MM.1S (cell line): Measurements from ENCODE around the gene IL22RA1.

Experiments
- DNase-seq: peaks from one replicate; pipeline ENCODE4 v3.0.0-alpha.2; 2015
- H2AFZ ChIP-seq: fragments of 300-600 bp; sonication (generic); 2 replicates; pipeline ENCODE4 v1.6.0; 2016; ENCODE audit warnings: antibody characterized with exemption, low read length
- H3F3A ChIP-seq: fragments of 300-600 bp; sonication (generic); 2 replicates; pipeline ENCODE4 v1.6.1; 2016; ENCODE audit warnings: mild to moderate bottlenecking, antibody characterized with exemption, low read length, moderate library complexity, mixed read lengths; ENCODE audit not compliant: insufficient read depth
- H3K27ac ChIP-seq: fragments of 300-600 bp; sonication (generic); 2 replicates; pipeline ENCODE4 v1.5.1; 2016; ENCODE audit warnings: mild to moderate bottlenecking, low read length
- H3K27me3 ChIP-seq: fragments of 300-600 bp; sonication (generic); replicated peaks from 2 replicates; pipeline ENCODE4 v1.6.0; 2016; ENCODE audit warnings: low read length; ENCODE audit not compliant: insufficient read depth
- H3K36me3 ChIP-seq: fragments of 300-600 bp; sonication (generic); replicated peaks from 2 replicates; pipeline ENCODE4 v1.6.1; 2016; ENCODE audit warnings: mild to moderate bottlenecking, low read length, mixed read lengths; ENCODE audit not compliant: insufficient read depth
- H3K4me1 ChIP-seq: fragments of 300-600 bp; sonication (generic); 2 replicates; pipeline ENCODE4 v1.6.1; 2016; ENCODE audit warnings: low read length, mixed read lengths
- H3K4me2 ChIP-seq: fragments of 300-600 bp; sonication (generic); 2 replicates; pipeline ENCODE4 v1.6.0; 2016; ENCODE audit warnings: low read depth, low read length
- H3K4me3 ChIP-seq: fragments of 300-600 bp; sonication (generic); 2 replicates; pipeline ENCODE4 v1.5.1; 2016; ENCODE audit warnings: low read length, mixed read lengths
- H3K79me2 ChIP-seq: fragments of 300-600 bp; sonication (generic); 2 replicates; pipeline ENCODE4 v1.6.1; 2016; ENCODE audit warnings: mixed run types, low read length, mixed read lengths
- H3K9ac ChIP-seq: fragments of 300-600 bp; sonication (generic); 2 replicates; pipeline ENCODE4 v1.6.1; 2016; ENCODE audit warnings: low read length, mixed read lengths
- H3K9me2 ChIP-seq: fragments of 300-600 bp; sonication (generic); replicated peaks from 2 replicates; pipeline ENCODE4 v1.6.1; 2016; ENCODE audit warnings: mild to moderate bottlenecking, low read length, mixed read lengths; ENCODE audit not compliant: insufficient read depth
- H3K9me3 ChIP-seq: fragments of 300-600 bp; sonication (generic); replicated peaks from 2 replicates; pipeline ENCODE4 v1.6.1; 2016; ENCODE audit warnings: mild to moderate bottlenecking, low read length, mixed read lengths; ENCODE audit not compliant: insufficient read depth
- H4K20me1 ChIP-seq: fragments of 300-600 bp; sonication (generic); 2 replicates; pipeline ENCODE4 v1.6.1; 2016; ENCODE audit warnings: mild to moderate bottlenecking, low read length, moderate library complexity, mixed read lengths; ENCODE audit not compliant: insufficient read depth
- CTCF ChIP-seq: fragments of 300-600 bp; sonication (generic); IDR thresholded peaks from 2 replicates; pipeline ENCODE4 v1.5.1; 2016; ENCODE audit warnings: antibody characterized with exemption, low read length, mixed read lengths
- EZH2 ChIP-seq: fragments of 300-600 bp; sonication (generic); optimal IDR thresholded peaks from 2 replicates; pipeline ENCODE3; 2017; ENCODE audit warnings: low read depth, mild to moderate bottlenecking, antibody characterized with exemption, low read length, mixed read lengths
- EZH2phosphoT487 ChIP-seq: fragments of 300-600 bp; sonication (generic); IDR thresholded peaks from 2 replicates; pipeline ENCODE4 v1.6.1; 2018; ENCODE audit warnings: antibody characterized with exemption, low read length

Gene IL22RA1

GRCh38 chr1:24096009-24096738 is 46.8 kb downstream of the IL22RA1 start:
- no peak overlapping the region for H3K4me2 ChIP-seq
- H3K4me1 ChIP-seq: no peaks in the 10 kb centered on the region
- H3F3A ChIP-seq: no peaks in the 10 kb centered on the region
- no peak overlapping the region for H3K27ac ChIP-seq
- DNase-seq: no peak
- no peaks in the 10 kb centered on the region for H3K9me2 ChIP-seq
- no peak overlapping the region for H2AFZ ChIP-seq
- H3K79me2 ChIP-seq: no peaks in the 10 kb centered on the region
- H4K20me1 ChIP-seq: no peaks in the 10 kb centered on the region
- no peak overlapping the region for H3K9ac ChIP-seq
- H3K9me3 ChIP-seq: no peaks in the 10 kb centered on the region
- no peak overlapping the region for H3K4me3 ChIP-seq
- no peak for TF ChIP-seq EZH2
- TF ChIP-seq CTCF: no peak
- TF ChIP-seq EZH2phosphoT487: no peak
- H3K36me3 ChIP-seq: no peaks in the 10 kb centered on the region
- no peaks in the 10 kb centered on the region for H3K27me3 ChIP-seq

GRCh38 chr1:24095140-24095859 is 47.6 kb downstream of the IL22RA1 start:
- Histone ChIP-seq H3K9me2 (no peaks in the 10 kb centered on the region), H3F3A (no peaks in the 10 kb centered on the region), H3K4me1 (no peaks in the 10 kb centered on the region), H3K79me2 (no peaks in the 10 kb centered on the region), H4K20me1 (no peaks in the 10 kb centered on the region), H2AFZ (no peak overlapping the region), H3K27me3 (no peaks in the 10 kb centered on the region), H3K4me3 (no peak overlapping the region), H3K4me2 (no peak overlapping the region), H3K36me3 (no peaks in the 10 kb centered on the region), H3K9ac (no peak overlapping the region), H3K9me3 (no peaks in the 10 kb centered on the region), H3K27ac (no peak overlapping the region)
- TF ChIP-seq CTCF (no peak), EZH2 (no peak), EZH2phosphoT487 (no peak)
- DNase-seq: no peak

DNA sequence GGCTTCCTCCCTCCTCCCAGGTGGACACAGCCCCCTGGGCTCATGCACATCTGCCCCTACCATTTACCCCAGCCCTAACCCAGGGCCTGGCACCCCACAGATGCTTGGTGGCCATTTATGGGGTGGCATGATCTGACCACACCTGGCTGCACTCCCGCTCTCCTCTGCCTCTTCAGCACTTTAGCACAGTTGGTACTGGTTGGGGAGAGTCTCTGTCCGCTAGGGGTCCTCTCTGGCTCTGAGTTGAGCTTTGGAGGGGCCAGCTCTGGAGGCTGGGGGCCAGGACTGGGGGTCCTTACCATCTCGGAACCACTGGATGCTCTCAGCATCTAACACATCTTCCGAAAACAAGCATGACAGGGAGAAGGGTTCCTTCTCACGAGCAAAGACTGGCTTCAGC is 48.4 kb downstream of the IL22RA1 start:
- Histone ChIP-seq H3K9ac (no peak overlapping the region), H3K27me3 (no peaks in the 10 kb centered on the region), H3K9me3 (no peaks in the 10 kb centered on the region), H3F3A (no peaks in the 10 kb centered on the region), H4K20me1 (no peaks in the 10 kb centered on the region), H2AFZ (no peak overlapping the region), H3K36me3 (no peaks in the 10 kb centered on the region), H3K27ac (no peak overlapping the region), H3K4me1 (no peaks in the 10 kb centered on the region), H3K4me3 (no peak overlapping the region), H3K9me2 (no peaks in the 10 kb centered on the region), H3K4me2 (no peak overlapping the region), H3K79me2 (no peaks in the 10 kb centered on the region)
- DNase-seq: no peak
- TF ChIP-seq EZH2phosphoT487 (no peak), CTCF (no peak), EZH2 (no peak)
